Caco-2 (cell line): ENCODE data around the gene HEPH. TPM values are rescaled to one million over a fixed set of nuclear protein-coding genes. Genes with fewer than 3 reads are reported as not detected.
"Not testable (repeated sequence)": the region's sequence is repeated elsewhere in the genome, so short reads cannot be mapped to it uniquely, and the experiment has no call there.

Experiments used
- BruUV-seq: library from RNA; stranded (reverse); fragments of 400-500 nt; replicated peaks from 2 replicates; lab custom pipeline; 2021; lab: Mats Ljungman, UMichigan
- CTCF ChIA-PET: fragments of 300-600 bp; sonication (Branson Sonifier 250); formaldehyde crosslinking; loops from one replicate; lab custom pipeline; 2022; ENCODE audit warnings: antibody characterized with exemption; lab: Charles Lee
- POLR2A ChIA-PET: fragments of 300-600 bp; sonication (Branson Sonifier 250); formaldehyde crosslinking; loops from one replicate; lab custom pipeline; 2022; ENCODE audit warnings: antibody characterized with exemption; lab: Charles Lee
- DNase-seq, 2 experiments: peaks; one replicate each; pipeline versions ENCODE4 v3.0.0 to v3.0.0-alpha.2; 2020 to 2022
- H3K27me3 ChIP-seq: replicated peaks from 2 replicates; pipeline ENCODE4 v1.6.0; 2011; ENCODE audit warnings: low read length; ENCODE audit not compliant: control insufficient read depth, insufficient read depth
- H3K36me3 ChIP-seq: 2 replicates; pipeline ENCODE4 v1.5.1; 2011; ENCODE audit warnings: low read length; ENCODE audit not compliant: control insufficient read depth, insufficient read depth
- H3K4me1 ChIP-seq: fragments of 250-450 bp; sonication (Bioruptor Pico); 2 replicates; pipeline ENCODE4 v1.5.1; 2020; ENCODE audit warnings: mild to moderate bottlenecking
- H3K4me3 ChIP-seq: 2 replicates; pipeline ENCODE4 v1.5.1; 2011; ENCODE audit warnings: low read depth, mild to moderate bottlenecking, control low read depth, low read length
- H3K9me3 ChIP-seq: fragments of 250-450 bp; sonication (Bioruptor Pico); 2 replicates; pipeline ENCODE4 v1.5.1; 2020; ENCODE audit warnings: mild to moderate bottlenecking, moderate library complexity
- H3K27ac Mint-ChIP-seq: one replicate; pipeline ENCODE4 v1.8.0; 2022; ENCODE audit warnings: mixed read lengths; ENCODE audit not compliant: unreplicated experiment
- H3K27me3 Mint-ChIP-seq: one replicate; pipeline ENCODE4 v1.8.0; 2022; ENCODE audit warnings: mixed read lengths; ENCODE audit not compliant: insufficient read depth, unreplicated experiment
- H3K36me3 Mint-ChIP-seq: one replicate; pipeline ENCODE4 v1.8.0; 2022; ENCODE audit warnings: mild to moderate bottlenecking, mixed read lengths; ENCODE audit not compliant: insufficient read depth, unreplicated experiment
- H3K4me1 Mint-ChIP-seq: one replicate; pipeline ENCODE4 v1.8.0; 2022; ENCODE audit warnings: low read depth, mixed read lengths; ENCODE audit not compliant: unreplicated experiment
- H3K4me3 Mint-ChIP-seq: one replicate; pipeline ENCODE4 v1.8.0; 2022; ENCODE audit warnings: mild to moderate bottlenecking, moderate library complexity, mixed read lengths; ENCODE audit not compliant: unreplicated experiment
- H3K9me3 Mint-ChIP-seq: one replicate; pipeline ENCODE4 v1.8.0; 2022; ENCODE audit warnings: mixed read lengths; ENCODE audit not compliant: unreplicated experiment
- CTCF ChIP-seq, 2 experiments: fragments of 200-600 bp in 1 of 2; IDR thresholded peaks; 1 replicate in 1 of 2; 2 replicates in 1 of 2; pipeline versions ENCODE4 v1.5.1 to v1.8.0; 2011 to 2022; ENCODE audit warnings: antibody characterized with exemption in 1 of 2, control low read depth in 1 of 2, inconsistent platforms in 1 of 2, low read depth in 1 of 2, low read length in 1 of 2, mild to moderate bottlenecking in 1 of 2, moderate library complexity in 1 of 2; ENCODE audit not compliant: insufficient read depth in 1 of 2, severe bottlenecking in 1 of 2, unreplicated experiment in 1 of 2
- intact Hi-C: fragments of 100-400 bp; cut with micrococcal nuclease; formaldehyde crosslinking; loops from one replicate; pipeline ENCODE4 v1.10.0; 2022; ENCODE audit not compliant: unreplicated experiment
- total RNA-seq: library from RNA; stranded (reverse); gene quantifications from 2 replicates; pipeline ENCODE4 v1.2.3, GENCODE V29; 2022

Gene HEPH
- total RNA-seq, 1 experiment from 2014 or later: 27.9 TPM

- ChIA-PET CTCF (no interaction called here), POLR2A (no interaction called here)
- Histone ChIP-seq H3K4me1 (no peaks in the 10 kb centered on the region), H3K9me3 (no peaks in the 10 kb centered on the region), H3K27me3 (no peaks in the 10 kb centered on the region), H3K4me3 (no peak overlapping the region), H3K36me3 (no peaks in the 10 kb centered on the region)
- no peak overlapping the region for H3K4me3 Mint-ChIP-seq
- peaks cover 18% of the 10 kb centered on the region for H3K9me3 Mint-ChIP-seq
- intact Hi-C loops: no loop called here
- BruUV-seq: no TSS peak
- H3K4me1 Mint-ChIP-seq: peaks cover 4% of the 10 kb centered on the region
- no peak overlapping the region for H3K27ac Mint-ChIP-seq
- no peaks in the 10 kb centered on the region for H3K27me3 Mint-ChIP-seq
- H3K36me3 Mint-ChIP-seq: peaks cover 32% of the 10 kb centered on the region
- DNase-seq: no peak
- no peak for TF ChIP-seq CTCF (IDR thresholded peaks at IDR 0.05; ENCODE audit: insufficient read depth in 1 of 2, low read depth in 1 of 2, low read length in 1 of 2, severe bottlenecking in 1 of 2, unreplicated experiment in 1 of 2)
Measured at GRCh38 chrX:66221856-66222255, 57.8 kb downstream of the HEPH start.

- Histone ChIP-seq H3K4me3 (no peak overlapping the region), H3K9me3 (no peaks in the 10 kb centered on the region), H3K36me3 (no peaks in the 10 kb centered on the region), H3K4me1 (no peaks in the 10 kb centered on the region), H3K27me3 (no peaks in the 10 kb centered on the region)
- H3K9me3 Mint-ChIP-seq: no peaks in the 10 kb centered on the region
- H3K27me3 Mint-ChIP-seq: no peaks in the 10 kb centered on the region
- no TSS peak for BruUV-seq
- H3K4me3 Mint-ChIP-seq: no peak overlapping the region
- no peaks in the 10 kb centered on the region for H3K36me3 Mint-ChIP-seq
- CTCF ChIA-PET: no interaction called here
- intact Hi-C loops: no loop called here
- DNase-seq: no peak
- H3K4me1 Mint-ChIP-seq: no peaks in the 10 kb centered on the region
- no peak overlapping the region for H3K27ac Mint-ChIP-seq
- no peak for TF ChIP-seq CTCF (IDR thresholded peaks at IDR 0.05; ENCODE audit: insufficient read depth in 1 of 2, low read depth in 1 of 2, low read length in 1 of 2, severe bottlenecking in 1 of 2, unreplicated experiment in 1 of 2)
- POLR2A ChIA-PET: no interaction called here
Measured at GRCh38 chrX:66232296-66232695, 68.2 kb downstream of the HEPH start.

- Mint-ChIP-seq H3K27ac (no peak overlapping the region), H3K36me3 (no peaks in the 10 kb centered on the region), H3K9me3 (no peaks in the 10 kb centered on the region), H3K4me1 (no peaks in the 10 kb centered on the region), H3K27me3 (no peaks in the 10 kb centered on the region), H3K4me3 (no peak overlapping the region)
- Histone ChIP-seq H3K36me3 (no peaks in the 10 kb centered on the region), H3K4me1 (no peaks in the 10 kb centered on the region), H3K4me3 (no peak overlapping the region), H3K27me3 (no peaks in the 10 kb centered on the region), H3K9me3 (no peaks in the 10 kb centered on the region)
- CTCF ChIA-PET: no interaction called here
- POLR2A ChIA-PET: no interaction called here
- intact Hi-C loops: no loop called here
- no peak for DNase-seq
- no TSS peak for BruUV-seq
- TF ChIP-seq CTCF (IDR thresholded peaks at IDR 0.05; ENCODE audit: insufficient read depth in 1 of 2, low read depth in 1 of 2, low read length in 1 of 2, severe bottlenecking in 1 of 2, unreplicated experiment in 1 of 2): no peak
Measured at GRCh38 chrX:66233209-66233608, 69.2 kb downstream of the HEPH start.

GRCh38 chrX:66233904-66234303, 69.9 kb downstream of the HEPH start:
- intact Hi-C loops, H3K27ac Mint-ChIP-seq, H3K4me3 ChIP-seq, H3K4me3 Mint-ChIP-seq, POLR2A ChIA-PET, CTCF ChIA-PET, DNase-seq, H3K36me3 Mint-ChIP-seq, BruUV-seq, H3K4me1 Mint-ChIP-seq, H3K4me1 ChIP-seq, H3K9me3 Mint-ChIP-seq, H3K9me3 ChIP-seq, H3K27me3 ChIP-seq, H3K27me3 Mint-ChIP-seq, H3K36me3 ChIP-seq: not testable (repeated sequence)
